Endothelial cell of umbilical vein (primary cell): ENCODE measurements around the gene FIGLA. TPM values are rescaled to one million over a fixed set of nuclear protein-coding genes. Genes with fewer than 3 reads are reported as not detected.

Experiments used
- BruUV-seq: library from RNA; stranded (reverse); fragments of 400-500 nt; replicated peaks from 2 replicates; lab custom pipeline; 2021; lab: Mats Ljungman, UMichigan
- CTCF ChIA-PET: fragments of 300-600, 350-600 bp; sonication (Branson Sonifier 250); formaldehyde crosslinking; loops from one replicate; lab custom pipeline; 2021; ENCODE audit warnings: antibody characterized with exemption, inconsistent platforms; lab: Charles Lee
- POLR2A ChIA-PET: fragments of 300-600, 350-600 bp; sonication (Branson Sonifier 250); formaldehyde crosslinking; loops from one replicate; lab custom pipeline; 2021; ENCODE audit warnings: antibody characterized with exemption, inconsistent platforms; lab: Charles Lee
- DNase-seq: peaks from one replicate; pipeline ENCODE4 v3.0.0-alpha.2; 2011; ENCODE audit warnings: low read depth, low spot score
- FAIRE-seq: peaks from 2 replicates; lab custom pipeline; 2011; peaks lifted over from hg19 to GRCh38; lab: Jason Lieb, UNC
- H2AFZ ChIP-seq: 2 replicates; pipeline ENCODE4 v1.6.0; 2012; ENCODE audit warnings: low read depth, low read length, control low read depth, inconsistent platforms
- H3K27ac ChIP-seq: 2 replicates; pipeline ENCODE4 v1.5.1; 2011; ENCODE audit warnings: low read depth, mild to moderate bottlenecking, control low read depth, low read length, moderate library complexity; ENCODE audit not compliant: insufficient read depth
- H3K27me3 ChIP-seq, 2 experiments: 2 replicates each; pipeline versions ENCODE4 v1.6.0 to v1.6.1; 2011; ENCODE audit warnings: low read length in 2 of 2, mixed read lengths in 1 of 2; ENCODE audit not compliant: control insufficient read depth in 2 of 2, insufficient read depth in 2 of 2
- H3K36me3 ChIP-seq, 2 experiments: 2 replicates in 1 of 2; 3 replicates in 1 of 2; pipeline ENCODE4 v1.5.1; 2011; ENCODE audit warnings: low read length in 2 of 2, mild to moderate bottlenecking in 1 of 2, moderate library complexity in 1 of 2; ENCODE audit not compliant: control insufficient read depth in 2 of 2, insufficient read depth in 2 of 2; ENCODE audit errors: extremely low read depth in 1 of 2
- H3K4me1 ChIP-seq: 3 replicates; pipeline ENCODE4 v1.5.1; 2011; ENCODE audit warnings: mild to moderate bottlenecking, low read length; ENCODE audit not compliant: control insufficient read depth, insufficient read depth; ENCODE audit errors: extremely low read depth
- H3K4me2 ChIP-seq: 2 replicates; pipeline ENCODE4 v1.6.1; 2011; ENCODE audit warnings: low read length, control low read depth, mixed read lengths; ENCODE audit not compliant: insufficient read depth
- H3K4me3 ChIP-seq, 3 experiments: fragments of 200-600 bp in 1 of 3; sonication (generic), shearing (Covaris generic) in 1 of 3; replicated peaks in 1 of 3; 2 replicates each; pipeline ENCODE4 v1.5.1; 2011 to 2016; ENCODE audit warnings: control low read depth in 3 of 3, low read length in 3 of 3, mild to moderate bottlenecking in 2 of 3, inconsistent platforms in 1 of 3, low read depth in 1 of 3, moderate library complexity in 1 of 3; ENCODE audit not compliant: insufficient read depth in 1 of 3
- H3K79me2 ChIP-seq: 2 replicates; pipeline ENCODE4 v1.6.0; 2012; ENCODE audit warnings: low read length, inconsistent platforms; ENCODE audit not compliant: control insufficient read depth, insufficient read depth
- H3K9ac ChIP-seq: replicated peaks from 2 replicates; pipeline ENCODE3; 2011; ENCODE audit warnings: low read length, control low read depth; ENCODE audit not compliant: insufficient read depth; ENCODE audit errors: extremely low read depth
- H3K9me1 ChIP-seq: replicated peaks from 3 replicates; pipeline ENCODE4 v1.6.0; 2011; ENCODE audit warnings: mild to moderate bottlenecking, low read length; ENCODE audit not compliant: control insufficient read depth, insufficient read depth; ENCODE audit errors: extremely low read depth
- H3K9me3 ChIP-seq: replicated peaks from 2 replicates; pipeline ENCODE4 v1.5.1; 2012; ENCODE audit warnings: low read length, inconsistent platforms; ENCODE audit not compliant: control insufficient read depth, insufficient read depth
- H4K20me1 ChIP-seq: replicated peaks from 2 replicates; pipeline ENCODE3; 2011; ENCODE audit warnings: mild to moderate bottlenecking, low read length; ENCODE audit not compliant: control insufficient read depth, insufficient read depth; ENCODE audit errors: extremely low read depth
- CTCF ChIP-seq, 2 donors: IDR thresholded peaks; 1 replicate in 1 of 2; 2 replicates in 1 of 2; pipeline ENCODE4 v1.5.1; 2011; ENCODE audit warnings: low read length in 2 of 2, mild to moderate bottlenecking in 2 of 2, moderate library complexity in 2 of 2, control low read depth in 1 of 2, inconsistent platforms in 1 of 2, low read depth in 1 of 2; ENCODE audit not compliant: insufficient read depth in 1 of 2; ENCODE audit errors: extremely low read depth in 1 of 2
- EZH2 ChIP-seq: IDR thresholded peaks from 2 replicates; pipeline ENCODE4 v1.6.1; 2012; ENCODE audit warnings: borderline replicate concordance, low read depth, mild to moderate bottlenecking, moderate library complexity, low read length, inconsistent platforms; ENCODE audit not compliant: severe bottlenecking
- FOS ChIP-seq: IDR thresholded peaks from 2 replicates; pipeline ENCODE4 v1.6.1; 2011; ENCODE audit warnings: mild to moderate bottlenecking, low read length, moderate library complexity, borderline replicate concordance; ENCODE audit not compliant: insufficient read depth
- GATA2 ChIP-seq: IDR thresholded peaks from 2 replicates; pipeline ENCODE4 v1.7.0; 2011; ENCODE audit warnings: low read depth, mild to moderate bottlenecking, moderate library complexity, mixed read lengths, low read length; ENCODE audit not compliant: insufficient read length, insufficient read depth
- JUN ChIP-seq: IDR thresholded peaks from 2 replicates; pipeline ENCODE4 v1.6.1; 2011; ENCODE audit warnings: borderline replicate concordance, low read depth; ENCODE audit not compliant: insufficient read length, insufficient read depth
- MYC ChIP-seq: IDR thresholded peaks from one replicate; pipeline ENCODE4 v1.6.1; 2011; ENCODE audit warnings: mild to moderate bottlenecking, low read depth, low read length
- POLR2A ChIP-seq: IDR thresholded peaks from 2 replicates; pipeline ENCODE4 v1.6.1; 2012; ENCODE audit warnings: low read depth, mild to moderate bottlenecking, control low read depth, low read length
- POLR2AphosphoS5 ChIP-seq: IDR thresholded peaks from 2 replicates; pipeline ENCODE4 v1.6.1; 2012; ENCODE audit warnings: low read depth, mild to moderate bottlenecking, control low read depth, low read length, moderate library complexity; ENCODE audit not compliant: insufficient read depth
- dilution Hi-C: fragments of 300-500 bp; cut with MboI; formaldehyde crosslinking; loops from one replicate; pipeline ENCODE4 v1.15.0; 2019; ENCODE audit warnings: low sequenced_read_pairs; ENCODE audit not compliant: extremely low pct_ligation_motif_present
- intact Hi-C: fragments of 100-400 bp; cut with micrococcal nuclease; formaldehyde crosslinking; loops from one replicate; pipeline ENCODE4 v1.10.0; 2022
- polyA plus RNA-seq, 4 experiments: library from polyadenylated mRNA; depleted of rRNA in 3 of 4; stranded (reverse) in 3 of 4; unstranded in 1 of 4; fragments of >200 nt; gene quantifications; 2 replicates each; pipeline versions ENCODE4 v1.2.1 to v1.2.3, GENCODE V29; 2011 to 2012; ENCODE audit warnings: missing spikeins in 1 of 4
- total RNA-seq: library from RNA; stranded (reverse); gene quantifications from 2 replicates; pipeline ENCODE4 v1.2.3, GENCODE V29; 2021
- TF ChIP-seq, protein P1 (sequence below): IDR thresholded peaks from 2 replicates; pipeline ENCODE4 v1.6.1; 2011; ENCODE audit not compliant: insufficient read depth, insufficient read length

Gene FIGLA
- total and polyA plus RNA-seq, 2 donors (not counting 3 experiments of a cell fraction or from before 2014, with no cell fraction given) = not detected

DNA sequence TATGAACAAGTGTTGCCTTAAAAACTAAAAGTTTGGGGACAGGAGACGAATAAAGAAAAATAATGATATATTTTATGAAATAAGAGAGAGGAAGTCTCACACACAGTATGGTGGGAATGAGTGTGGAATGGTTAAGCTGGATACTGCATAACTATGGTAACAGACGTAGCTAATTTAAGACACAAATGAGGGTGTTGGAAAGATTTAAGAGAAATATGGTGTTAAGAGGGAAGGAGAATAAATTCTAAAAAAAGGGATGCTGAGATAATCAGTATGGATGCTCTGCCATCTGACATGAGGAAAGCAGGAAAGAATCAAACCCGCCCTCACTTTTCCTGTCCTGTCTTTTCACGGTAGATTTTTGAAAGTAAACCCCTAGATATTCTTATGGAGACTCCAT is 33.1 kb downstream of the FIGLA start:
- ChIA-PET CTCF (no interaction called here), POLR2A (no interaction called here)
- H3K27ac ChIP-seq = no peak overlapping the region
- DNase-seq (no peak), FAIRE-seq (no peak)
- peaks cover 10 to 12% of the 10 kb centered on the region in 2 experiments for H3K27me3 ChIP-seq
- no peak overlapping the region for H3K4me3 ChIP-seq
- dilution Hi-C loops = no loop called here
- H3K79me2 ChIP-seq = no peaks in the 10 kb centered on the region
- no peaks in the 10 kb centered on the region for H3K4me1 ChIP-seq
- H3K9me3 ChIP-seq = no peaks in the 10 kb centered on the region
- no peak overlapping the region for H3K9ac ChIP-seq
- intact Hi-C loops = no loop called here
- TF ChIP-seq POLR2AphosphoS5 (no peak), GATA2 (no peak), EZH2 (no peak), MYC (no peak), CTCF (IDR thresholded peaks at IDR 0.05; ENCODE audit: extremely low read depth in 1 of 2, insufficient read depth in 1 of 2, low read depth in 1 of 2, low read length in 2 of 2) (no peak), POLR2A (no peak), FOS (no peak), JUN (no peak)
- TF ChIP-seq, protein P1, sequence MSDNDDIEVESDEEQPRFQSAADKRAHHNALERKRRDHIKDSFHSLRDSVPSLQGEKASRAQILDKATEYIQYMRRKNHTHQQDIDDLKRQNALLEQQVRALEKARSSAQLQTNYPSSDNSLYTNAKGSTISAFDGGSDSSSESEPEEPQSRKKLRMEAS = no peak
- H2AFZ ChIP-seq = no peak overlapping the region
- H3K9me1 ChIP-seq = no peaks in the 10 kb centered on the region
- no peaks in the 10 kb centered on the region for H4K20me1 ChIP-seq
- no TSS peak for BruUV-seq
- no peak overlapping the region for H3K4me2 ChIP-seq
- no peaks in the 10 kb centered on the region for H3K36me3 ChIP-seq
